NCI-H128 (cell line): Measurements from ENCODE around the gene KCNH8.
"Not testable (repeated sequence)": the region's sequence is repeated elsewhere in the genome, so short reads cannot be mapped to it uniquely, and the experiment has no call there.

Source experiments
- DNase-seq: peaks from one replicate; lab custom pipeline; 2025; ENCODE audit not compliant: unreplicated experiment; lab: John Stamatoyannopoulos, UW

Gene KCNH8

GRCh38 chr3:19147905-19148767, at the start of gene KCNH8:
Gene KCNH8 (plus strand): TSS chr3:19148510. CDS start chr3:19148720, 210 bp downstream.
- no peak for DNase-seq

GRCh38 chr3:19102654-19103290, 45.5 kb upstream of the KCNH8 start:
- DNase-seq = not testable (repeated sequence)

GRCh38 chr3:19103510-19103909, 44.8 kb upstream of the KCNH8 start:
- DNase-seq = no peak

- no peak for DNase-seq
Observed at GRCh38 chr3:19104459-19104858, 43.9 kb upstream of the KCNH8 start.

- DNase-seq = no peak
Observed at GRCh38 chr3:19105826-19106225, 42.5 kb upstream of the KCNH8 start.

- no peak for DNase-seq
Observed at GRCh38 chr3:19106307-19106706, 42.0 kb upstream of the KCNH8 start.

GRCh38 chr3:19107719-19108118, 40.6 kb upstream of the KCNH8 start:
- DNase-seq = no peak

- DNase-seq = no peak
Observed at GRCh38 chr3:19110335-19110895, 37.9 kb upstream of the KCNH8 start.

- DNase-seq = no peak
Observed at GRCh38 chr3:19114461-19114860, 33.8 kb upstream of the KCNH8 start.

- DNase-seq = no peak
Observed at GRCh38 chr3:19116239-19116638, 32.1 kb upstream of the KCNH8 start.

- no peak for DNase-seq
Observed at GRCh38 chr3:19124752-19125151, 23.6 kb upstream of the KCNH8 start.

GRCh38 chr3:19139863-19140262, 8.4 kb upstream of the KCNH8 start:
- DNase-seq = no peak

GRCh38 chr3:19146685-19147650, 1.3 kb upstream of the KCNH8 start:
- DNase-seq = peak; percentile 77

GRCh38 chr3:19148768-19149091, 420 bp downstream of the KCNH8 start:
- no peak for DNase-seq

- DNase-seq = no peak
Observed at GRCh38 chr3:19149368-19149767, 1.1 kb downstream of the KCNH8 start.

GRCh38 chr3:19151171-19151570, 2.9 kb downstream of the KCNH8 start:
- no peak for DNase-seq

- DNase-seq = no peak
Observed at GRCh38 chr3:19154693-19155250, 6.5 kb downstream of the KCNH8 start.

- no peak for DNase-seq
Observed at GRCh38 chr3:19155375-19155774, 7.1 kb downstream of the KCNH8 start.

GRCh38 chr3:19159966-19160635, 11.8 kb downstream of the KCNH8 start:
- DNase-seq = no peak

GRCh38 chr3:19165654-19166053, 17.3 kb downstream of the KCNH8 start:
- DNase-seq = no peak
